ENCODE measurements around the gene CEBPG.

The CEBPG gene

DNA sequence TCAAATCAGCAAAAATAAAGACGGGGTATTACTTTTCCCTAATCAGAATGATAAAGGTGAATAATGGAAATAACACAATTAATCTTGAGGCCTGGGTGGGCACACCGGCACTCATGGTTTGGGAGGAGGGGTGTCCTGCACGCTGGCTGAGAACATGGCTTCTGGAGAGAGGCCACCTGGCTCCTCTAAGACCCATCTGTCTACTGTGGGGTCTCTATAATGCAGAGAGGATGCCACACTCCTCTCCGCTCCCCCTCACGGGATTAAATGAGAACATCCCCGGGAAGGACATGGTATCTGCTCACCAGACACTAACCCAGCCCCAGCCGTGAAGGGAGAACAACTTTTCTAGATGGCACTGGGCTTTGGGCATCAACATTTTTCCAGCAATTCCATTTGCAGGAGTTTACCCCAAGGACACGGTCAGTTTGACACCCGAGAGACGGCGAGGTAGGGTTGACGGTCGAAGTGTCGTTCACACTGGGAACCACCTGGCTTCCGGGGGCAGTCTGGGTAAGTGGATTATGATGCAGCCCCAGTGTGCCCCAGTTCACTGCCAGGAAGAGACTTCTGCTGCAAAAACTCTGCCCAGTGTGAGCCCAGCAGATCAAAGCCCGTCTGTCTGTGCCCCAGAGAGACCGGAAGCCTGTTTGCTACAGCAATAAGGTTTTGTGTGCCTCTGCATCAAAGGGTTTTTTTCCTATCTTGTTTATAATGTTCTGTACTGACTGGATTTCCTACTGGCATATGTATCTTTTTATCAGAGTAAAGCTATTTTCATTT, 56.6 kb downstream of the CEBPG start:
- intact Hi-C loops (cut with DNase I): loop anchor here (1.0 kb wide), 1 partner anchor 341 kb away; no protein-coding TSS in a partner anchor
- peak in 5 of 10 donors; percentile 6 to 83 (median 64) for DNase-seq

DNA sequence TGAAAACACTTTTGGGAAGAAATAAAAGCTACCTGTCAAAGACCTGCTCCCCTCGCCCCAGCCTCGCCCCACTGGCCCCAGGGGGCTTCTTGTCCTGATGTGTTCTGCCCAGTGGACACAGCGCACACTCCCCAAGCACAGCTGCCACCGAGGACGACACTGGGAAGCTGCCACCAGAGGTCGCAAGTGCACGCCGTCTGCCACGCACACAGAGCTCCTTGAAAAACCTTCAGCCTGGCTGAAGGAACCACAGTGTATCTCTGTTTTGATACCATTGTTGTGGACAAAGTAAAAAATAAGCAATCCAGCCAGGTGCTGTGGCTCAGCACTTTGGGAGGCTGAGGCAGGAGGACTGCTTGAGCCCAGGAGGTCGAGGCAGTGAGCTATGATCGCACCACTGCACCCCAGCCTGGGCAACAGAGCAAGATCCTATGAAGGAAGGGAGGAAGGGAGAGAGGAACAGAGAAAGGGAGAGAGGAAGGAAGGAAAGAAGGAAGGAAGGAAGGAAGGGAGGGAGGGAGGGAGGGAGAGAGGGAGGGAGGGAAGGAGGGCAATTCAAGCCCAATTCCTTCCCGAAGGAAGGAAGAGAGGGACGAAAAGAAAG, 57.3 kb downstream of the CEBPG start:
- intact Hi-C loops (cut with DNase I): loop anchor here (1.0 kb wide), 1 partner anchor 341 kb away; no protein-coding TSS in a partner anchor
- peak; percentile 57 to 96 (median 81) for DNase-seq

DNA sequence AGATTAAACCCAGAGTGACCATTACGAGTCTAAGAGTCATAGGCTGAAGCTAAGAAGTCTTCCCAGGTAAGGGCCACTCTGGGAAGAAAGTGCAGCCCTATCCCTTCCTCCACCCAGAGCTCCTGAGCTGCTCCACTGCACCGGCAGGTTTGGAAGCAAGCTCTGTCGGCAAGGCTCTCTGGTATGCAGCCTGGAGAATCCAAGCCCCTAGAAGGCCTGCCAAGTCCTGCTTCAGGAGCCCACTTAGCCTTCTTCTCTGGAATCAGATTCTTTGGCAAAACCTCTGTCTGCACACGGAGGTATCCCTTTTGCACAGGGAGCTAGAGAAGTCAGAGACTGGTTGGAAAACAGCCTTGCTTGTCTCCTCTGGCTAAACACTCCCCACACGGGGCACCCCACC, 58.5 kb downstream of the CEBPG start:
- intact Hi-C loops (cut with DNase I): no loop called here

More for the DNA sequence above, 58.5 kb downstream of the CEBPG start:
- peak in 3 of 10 donors; percentile 6 to 47 (median 22) for DNase-seq

Measured in posterior cingulate gyrus (tissue), 11 donors.